HUDEP-2 (cell line): ENCODE results near the gene CADM2.
"Not testable (repeated sequence)": the region's sequence is repeated elsewhere in the genome, so short reads cannot be mapped to it uniquely, and the experiment has no call there.

ENCODE experiments used
- DNase-seq, 76 experiments: peaks; one replicate each; lab custom pipeline; 2025; ENCODE audit not compliant: unreplicated experiment in 76 of 76; lab: John Stamatoyannopoulos, UW

The CADM2 gene

DNA sequence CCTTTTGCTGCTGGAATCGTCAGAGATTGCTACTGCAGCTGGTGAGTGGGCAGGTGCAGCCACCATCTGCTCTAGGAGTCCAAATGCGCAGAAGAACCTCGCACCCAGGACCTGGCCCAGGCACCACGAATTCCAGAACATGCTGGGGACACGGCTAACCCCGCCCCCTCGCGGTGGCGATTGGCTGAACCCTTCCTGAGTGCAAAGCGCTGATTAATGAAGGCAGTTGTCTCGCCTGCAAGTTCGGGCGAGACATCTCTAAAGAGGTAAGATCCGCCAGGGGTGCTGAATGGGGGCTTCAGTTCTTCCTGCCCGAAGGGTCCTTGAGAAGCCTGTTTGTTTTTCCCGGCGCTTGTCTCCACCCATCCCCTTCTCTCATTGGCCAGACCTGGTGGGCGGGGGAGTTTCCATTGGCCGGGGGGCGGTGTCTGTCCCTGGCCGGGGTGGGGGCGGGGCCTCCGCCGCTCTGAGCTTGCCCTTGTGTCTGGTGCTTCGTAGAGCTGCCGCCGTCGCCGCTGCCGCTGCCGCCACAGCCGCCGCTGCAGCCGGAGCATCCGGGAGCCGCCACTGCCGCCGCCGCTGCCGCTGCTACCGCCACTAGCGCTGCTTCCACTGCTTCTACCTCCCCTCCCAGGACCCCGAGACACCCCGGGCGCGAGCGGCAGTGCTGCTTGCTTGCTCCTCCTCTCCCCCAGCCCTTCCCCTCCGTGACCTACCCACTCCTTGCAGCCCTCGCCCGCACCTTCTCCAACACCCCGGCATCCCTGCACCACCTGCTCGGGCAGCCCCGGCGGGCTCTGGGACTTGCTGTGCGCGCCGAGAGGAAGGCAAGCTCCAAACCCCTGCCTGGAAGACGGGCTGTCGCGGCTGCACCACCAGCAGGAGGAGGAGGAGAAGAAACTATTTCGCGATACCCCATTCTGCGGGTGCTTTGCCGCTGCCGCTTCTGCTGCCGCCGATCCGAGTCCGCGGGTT, at the start of gene CADM2:
TSS of gene CADM2 (plus strand) at position 495 of the 975 bp plus-strand sequence.
- peak in 11 of 76 experiments; percentile 0 to 47 (median 4) for DNase-seq

DNA sequence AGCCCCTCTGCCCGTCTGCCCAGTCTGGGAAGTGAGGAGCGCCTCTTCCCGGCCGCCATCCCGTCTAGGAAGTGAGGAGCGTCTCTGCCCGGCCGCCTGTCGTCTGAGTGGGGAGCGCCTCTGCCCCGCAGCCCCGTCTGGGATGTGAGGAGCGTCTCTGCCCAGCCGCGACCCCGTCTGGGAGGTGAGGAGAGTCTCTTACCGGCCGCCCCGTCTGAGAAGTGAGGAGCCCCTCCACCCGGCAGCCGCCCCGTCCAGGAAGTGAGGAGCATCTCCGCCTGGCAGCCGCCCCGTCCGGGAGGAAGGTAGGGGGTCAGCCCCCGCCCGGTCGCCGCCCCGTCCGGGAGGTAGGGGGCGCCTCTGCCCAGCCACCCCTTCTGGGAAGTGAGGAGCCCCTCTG, 40.2 kb upstream of the CADM2 start:
- DNase-seq = not testable (repeated sequence)

DNA sequence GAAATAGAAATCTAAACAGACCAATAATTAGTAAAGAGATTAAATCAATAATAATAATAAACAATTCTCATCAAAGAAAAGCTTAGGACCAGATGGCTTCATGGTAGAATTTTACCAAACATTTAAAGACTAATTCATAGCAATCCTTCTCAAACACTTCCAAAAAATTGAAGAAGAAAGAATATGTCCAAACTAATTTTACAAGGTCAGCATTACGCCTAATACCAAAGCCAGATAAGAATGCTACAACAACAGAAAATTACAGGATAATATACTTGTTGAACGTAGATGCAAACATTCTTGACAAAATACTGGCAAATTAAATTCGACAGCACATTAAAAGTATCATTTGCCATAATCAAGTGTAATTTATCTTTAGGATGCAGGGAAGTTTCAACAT, 36.1 kb upstream of the CADM2 start:
- DNase-seq = no peak

DNA sequence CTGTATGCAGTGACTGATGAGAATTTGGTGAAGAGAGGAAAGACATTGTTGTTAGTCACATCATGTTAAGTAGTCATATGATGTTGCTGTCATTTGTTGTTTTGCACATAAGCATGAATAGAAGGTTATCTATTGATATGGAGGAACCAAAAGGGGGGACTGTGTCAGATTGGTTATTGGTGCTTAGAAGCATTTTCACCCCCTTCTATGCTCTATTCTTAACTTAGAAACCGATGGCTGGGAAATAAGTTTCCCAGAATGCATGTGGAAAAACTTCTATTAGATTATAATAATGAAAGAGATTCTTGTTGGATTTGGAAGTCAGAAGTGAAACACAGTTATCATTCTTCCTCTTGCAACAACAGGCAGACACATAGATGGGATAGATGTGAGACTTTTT, 33.2 kb upstream of the CADM2 start:
- DNase-seq = no peak

DNA sequence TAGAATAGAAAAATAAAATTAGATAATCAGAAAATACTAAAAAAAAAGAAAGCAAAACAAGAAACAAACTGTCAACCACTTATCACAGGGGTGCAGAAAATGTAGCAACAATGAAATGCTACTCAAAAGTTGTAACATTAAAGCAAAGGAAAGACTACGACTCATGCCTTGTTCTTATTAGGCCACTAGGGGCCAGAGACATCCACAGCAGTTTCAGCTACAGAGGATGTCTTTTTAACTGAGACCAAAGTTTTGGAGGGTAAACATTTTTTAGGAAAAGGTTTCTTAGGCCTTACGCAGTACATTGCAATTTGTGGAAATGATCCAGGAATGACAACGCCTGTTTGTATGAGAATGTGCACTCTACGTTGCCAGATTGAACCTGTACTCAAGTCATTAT, 15.4 kb upstream of the CADM2 start:
- DNase-seq = no peak

DNA sequence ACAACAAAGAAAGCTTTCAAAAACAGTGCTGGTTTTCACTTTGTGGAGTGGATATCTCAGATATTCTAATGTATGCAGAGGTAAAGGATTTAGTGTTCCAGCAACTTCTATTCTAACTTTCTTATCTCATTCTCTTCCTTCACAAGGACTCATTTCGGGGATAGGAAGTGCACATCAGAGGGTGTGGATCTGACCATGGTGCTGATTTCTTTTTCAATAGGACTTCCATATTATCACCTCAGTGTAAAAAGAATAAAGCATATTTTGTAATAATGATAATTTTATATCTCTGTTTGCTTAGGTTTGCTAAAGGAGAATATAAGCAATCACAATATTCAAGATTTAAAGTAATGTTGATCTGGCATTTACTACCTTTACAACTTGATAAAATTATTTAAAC, 12.5 kb upstream of the CADM2 start:
- peak in 1 of 76 experiments; percentile 0 for DNase-seq

DNA sequence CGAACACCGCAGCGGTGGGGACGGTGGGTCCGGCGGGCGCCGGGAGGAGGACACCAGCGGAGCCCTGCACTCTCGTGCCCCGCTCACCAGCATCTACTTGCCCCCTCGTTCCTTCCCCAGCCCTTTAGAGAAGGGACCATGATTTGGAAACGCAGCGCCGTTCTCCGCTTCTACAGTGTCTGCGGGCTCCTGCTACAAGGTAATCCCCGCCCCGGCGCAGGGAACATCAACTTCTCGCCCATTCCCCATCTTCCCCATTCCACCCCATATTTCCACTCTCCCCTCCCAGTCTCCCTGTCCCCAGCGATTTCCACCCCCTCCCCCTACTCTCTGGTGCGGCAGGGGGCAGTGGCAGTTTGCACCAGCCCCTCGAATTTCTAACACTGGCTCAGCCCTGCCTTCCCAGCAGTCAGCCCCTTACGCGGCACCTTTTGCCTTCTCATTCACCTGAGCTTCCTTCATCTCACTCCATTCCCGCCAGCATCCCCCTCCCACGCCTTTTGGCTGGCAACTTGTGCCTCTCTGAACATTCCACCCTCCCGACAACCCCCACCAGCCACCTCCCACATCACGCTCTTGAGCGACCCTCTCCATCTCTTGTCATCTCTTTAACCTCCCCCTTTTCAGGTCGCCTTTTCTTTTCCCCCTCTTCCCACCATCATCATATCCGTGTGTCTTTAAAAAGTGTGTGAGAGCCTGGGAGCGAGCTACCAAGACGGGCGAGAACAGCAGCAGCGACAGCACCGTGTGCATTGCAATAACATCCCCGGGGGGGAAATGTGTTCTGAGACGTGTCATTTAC, 882 bp downstream of the CADM2 start:
- no peak for DNase-seq

DNA sequence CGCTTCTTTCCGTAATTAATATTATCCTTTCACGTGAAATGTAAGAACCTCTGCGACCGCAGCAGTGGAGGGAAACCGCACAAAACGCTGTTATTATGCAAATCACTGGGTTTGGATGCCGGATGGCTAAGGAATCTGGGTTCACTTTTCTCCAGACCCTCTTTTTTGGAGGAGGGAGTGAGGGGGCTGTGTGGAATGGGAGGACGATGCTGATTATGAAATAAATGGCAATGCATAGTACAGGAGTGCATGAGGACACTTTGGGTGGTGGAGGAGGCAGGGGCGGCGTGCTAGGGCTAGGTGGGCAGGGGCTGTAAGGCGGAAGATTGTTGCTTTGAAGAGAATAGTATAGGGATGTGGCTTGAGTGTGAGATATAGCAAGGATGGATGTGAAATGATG, 1.8 kb downstream of the CADM2 start:
- DNase-seq = no peak

DNA sequence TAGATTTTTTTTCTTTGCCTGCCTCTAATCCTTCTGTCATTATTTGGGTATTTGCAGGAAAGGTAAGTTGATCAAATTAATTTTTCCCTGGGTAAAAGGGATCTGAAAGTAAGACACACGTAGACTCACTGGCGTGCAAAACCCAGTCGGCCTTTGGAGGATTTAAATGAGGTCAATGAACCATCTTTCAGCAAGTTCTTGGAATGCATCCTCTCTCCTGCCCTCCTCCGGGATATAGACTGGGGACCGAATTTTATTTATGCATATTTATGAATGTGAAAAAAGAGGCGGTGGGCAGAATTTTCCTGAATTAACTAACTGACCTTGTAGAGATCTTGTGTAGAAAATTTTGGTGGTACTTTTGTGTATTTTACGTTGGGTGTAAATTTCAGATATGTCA, 2.2 kb downstream of the CADM2 start:
- no peak for DNase-seq

DNA sequence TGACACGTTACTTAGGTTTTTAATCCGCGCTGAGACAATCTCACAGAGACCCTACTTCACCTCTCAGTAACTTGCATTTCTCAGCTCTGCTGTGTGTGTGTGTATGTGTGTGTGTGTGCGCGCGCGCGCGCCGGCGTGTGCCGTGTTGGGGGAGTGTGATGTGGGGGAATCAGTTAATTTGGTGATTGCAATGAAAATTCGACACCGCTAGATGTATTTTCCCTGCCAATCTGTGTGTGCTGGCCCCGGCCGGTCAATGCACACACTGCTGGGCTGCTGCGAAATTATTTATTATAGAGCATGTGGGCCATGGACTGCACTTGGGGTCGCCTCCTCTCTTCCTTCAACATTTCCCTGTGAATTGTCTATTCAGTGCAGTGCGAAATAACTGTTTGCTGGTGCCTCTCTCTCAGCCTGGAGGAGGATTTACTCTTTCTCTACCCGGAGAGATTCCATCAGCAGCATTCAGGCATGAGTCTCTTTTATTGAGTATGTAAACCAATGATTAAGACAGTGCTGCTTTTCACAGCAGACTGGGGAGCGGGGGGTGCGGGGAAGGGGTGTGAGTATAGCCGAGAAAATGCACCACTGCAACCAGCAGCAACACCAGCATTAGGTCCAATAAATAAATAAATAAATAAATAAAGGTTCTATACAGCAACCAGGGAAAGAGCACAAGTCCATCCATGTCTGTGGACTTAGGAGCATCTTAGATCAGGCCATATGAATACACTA, 2.9 kb downstream of the CADM2 start:
- DNase-seq = no peak

DNA sequence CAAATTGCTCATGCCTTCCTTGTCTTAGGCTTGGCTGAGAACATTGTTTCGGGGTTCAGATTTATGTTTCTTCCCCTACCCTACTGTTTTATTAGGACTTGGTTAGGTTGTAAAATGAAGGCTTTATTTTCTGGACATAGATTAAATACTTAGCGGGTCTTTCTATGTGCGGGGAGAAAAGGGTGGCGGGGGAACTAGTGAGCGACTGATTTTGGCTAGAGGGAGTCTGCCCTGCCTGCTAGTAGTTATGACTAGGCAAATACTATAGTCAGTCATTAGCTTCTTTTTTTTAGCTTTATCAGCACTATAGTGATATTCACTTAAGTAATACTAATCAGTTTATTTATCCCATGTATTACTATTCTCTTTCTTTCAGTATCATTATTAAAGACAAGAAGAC, 3.6 kb downstream of the CADM2 start:
- no peak for DNase-seq

DNA sequence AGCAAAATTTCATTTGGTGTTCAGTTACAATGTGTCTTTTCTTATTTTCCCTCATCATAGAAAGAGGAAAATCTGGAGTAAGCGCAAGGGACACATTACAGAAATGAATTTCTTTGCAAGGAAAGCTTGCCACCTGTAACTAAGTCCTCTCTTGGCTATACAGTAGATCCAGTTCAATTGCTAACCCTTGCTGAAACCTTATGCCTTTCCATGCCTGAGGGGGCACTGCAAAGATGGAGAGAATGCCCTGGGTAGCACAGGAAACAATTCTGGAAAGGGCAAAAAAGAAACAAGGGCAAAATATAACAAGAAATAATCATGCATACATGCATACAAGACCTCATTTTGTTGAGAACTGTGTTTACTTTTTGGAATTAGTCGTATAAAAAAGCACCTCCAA, 4.3 kb downstream of the CADM2 start:
- no peak for DNase-seq

DNA sequence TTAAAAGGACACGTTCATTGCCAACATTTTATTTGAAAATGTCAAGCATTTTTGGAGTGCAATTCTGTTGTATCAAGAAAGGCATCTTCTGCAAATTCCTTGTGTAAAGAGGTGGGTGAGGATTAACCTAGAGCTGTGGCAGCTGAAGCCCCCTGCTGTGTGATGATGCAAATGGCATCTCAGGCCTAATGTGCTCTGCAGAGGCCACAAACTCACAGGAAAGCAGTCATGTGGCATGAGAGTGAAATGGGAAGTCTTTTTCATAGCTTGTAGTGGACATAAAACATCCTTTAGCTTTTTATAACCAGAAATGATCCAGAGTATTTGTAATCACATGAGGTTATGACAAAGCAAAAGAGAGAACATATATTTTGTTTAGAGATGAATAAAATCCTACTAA, 6.4 kb downstream of the CADM2 start:
- no peak for DNase-seq

DNA sequence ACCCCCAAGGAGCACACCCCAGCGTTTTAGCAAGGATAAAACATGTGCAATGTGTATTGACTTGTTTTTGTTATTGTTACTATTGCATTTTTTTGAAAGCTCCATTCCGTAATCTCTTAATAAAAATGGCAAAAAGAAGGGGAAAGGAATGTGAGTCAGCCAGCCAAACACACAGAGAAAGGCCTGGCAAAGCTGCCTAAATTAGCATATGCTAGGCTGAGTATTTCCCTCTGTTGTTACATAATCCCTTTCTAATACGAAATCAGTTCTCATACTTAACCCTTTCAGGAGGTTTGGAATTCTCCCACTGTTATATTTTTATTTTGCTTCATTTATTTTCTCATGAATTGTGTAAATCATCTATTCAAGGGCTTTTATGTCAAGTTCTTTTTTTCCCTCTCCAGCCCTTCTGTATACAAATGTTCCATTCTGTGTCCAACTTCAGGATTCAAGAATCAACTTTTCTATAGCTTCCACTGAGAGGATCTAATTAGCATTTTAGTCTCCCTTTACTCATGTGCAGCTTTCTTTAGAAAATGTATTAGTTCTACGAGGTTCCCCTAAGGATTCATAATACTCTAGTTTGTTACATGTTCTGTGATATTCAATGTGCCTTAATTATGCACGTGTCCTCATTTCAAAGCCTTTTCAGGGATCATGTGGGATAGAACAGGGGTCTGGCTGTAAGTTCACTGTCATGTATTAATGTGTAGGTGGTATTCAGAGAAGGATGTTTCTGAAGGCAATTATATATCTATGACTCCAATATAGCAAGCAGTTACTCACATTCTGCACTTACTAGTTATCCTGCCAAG, 9.2 kb downstream of the CADM2 start:
- no peak for DNase-seq

DNA sequence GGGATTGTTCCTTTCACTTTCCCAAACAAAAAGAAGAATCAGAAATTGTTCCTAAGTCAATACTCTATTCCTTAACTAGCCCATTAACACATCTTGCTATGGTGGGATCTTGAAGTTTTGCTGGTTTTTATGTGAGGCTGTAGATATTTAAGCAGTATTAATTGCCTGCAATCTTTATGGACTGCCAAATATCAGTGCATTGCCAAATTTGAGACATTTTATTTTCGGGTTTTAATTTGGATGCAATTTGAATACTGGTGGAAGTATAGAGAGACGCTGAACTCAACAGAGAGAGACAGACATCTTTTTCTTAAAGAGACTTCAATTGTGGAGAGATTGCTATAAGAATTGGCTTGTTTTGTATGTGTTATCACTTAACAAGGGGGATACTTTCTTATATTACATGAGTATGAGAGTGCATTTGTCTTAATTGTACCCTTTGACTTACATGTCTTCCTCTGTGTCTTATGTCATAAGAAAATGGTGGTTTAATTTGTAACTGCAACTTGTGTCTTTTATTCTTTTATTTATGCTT, 10.0 kb downstream of the CADM2 start:
- no peak for DNase-seq

DNA sequence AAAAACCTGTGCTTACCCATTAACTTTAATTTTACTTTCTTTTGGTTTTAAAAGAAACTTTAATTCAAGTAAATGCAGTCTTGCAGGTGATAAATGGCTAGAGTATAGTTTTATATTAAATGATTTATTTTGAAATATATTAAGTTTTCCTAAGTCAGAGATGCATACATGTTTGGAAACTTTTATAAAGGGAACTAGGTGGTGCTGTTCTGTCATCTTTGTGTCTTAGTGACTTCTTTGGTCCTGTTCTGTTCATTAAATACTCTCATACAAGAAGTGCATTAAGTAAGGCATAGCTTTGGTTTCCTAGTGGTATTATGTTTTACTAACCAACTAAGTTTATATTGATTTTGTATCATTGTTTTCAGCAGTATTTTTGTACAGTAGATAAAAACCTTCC, 15.6 kb downstream of the CADM2 start:
- no peak for DNase-seq

DNA sequence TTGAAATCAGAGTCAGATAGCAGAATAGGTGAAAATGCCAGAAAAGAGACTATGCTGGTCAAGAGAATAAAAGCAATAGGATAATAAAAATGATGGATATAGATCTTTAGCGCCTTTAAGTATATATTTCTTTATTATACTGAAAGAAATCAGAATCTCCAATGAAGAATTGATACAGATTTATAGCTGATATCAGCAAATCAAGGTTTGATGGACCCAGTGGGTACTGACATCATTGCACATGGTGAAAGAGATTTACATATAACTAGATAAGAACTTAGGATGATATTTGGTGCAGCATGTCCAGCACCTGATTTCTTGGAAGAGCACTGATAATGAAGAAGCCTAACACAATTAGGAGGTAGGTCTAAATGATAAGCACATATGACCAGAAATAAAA, 18.2 kb downstream of the CADM2 start:
- no peak for DNase-seq

DNA sequence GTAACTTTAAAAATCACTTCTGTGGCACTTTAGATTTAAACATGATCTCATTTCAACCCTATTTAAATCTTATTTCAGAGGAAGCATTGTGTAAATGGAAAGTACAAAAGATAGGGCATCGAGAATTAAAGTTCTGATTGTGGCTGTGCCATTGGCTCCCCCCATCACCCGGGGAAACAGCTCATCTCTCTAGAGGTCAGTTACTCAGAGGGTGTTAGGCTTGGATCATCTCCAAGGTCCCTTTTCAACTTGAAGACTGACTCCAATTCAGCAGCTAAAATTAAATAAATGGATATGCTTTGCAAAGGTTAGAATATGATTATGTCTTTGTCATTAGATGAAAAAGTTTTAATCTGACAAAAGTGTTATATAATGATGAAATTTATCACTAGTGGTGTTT, 20.1 kb downstream of the CADM2 start:
- no peak for DNase-seq

DNA sequence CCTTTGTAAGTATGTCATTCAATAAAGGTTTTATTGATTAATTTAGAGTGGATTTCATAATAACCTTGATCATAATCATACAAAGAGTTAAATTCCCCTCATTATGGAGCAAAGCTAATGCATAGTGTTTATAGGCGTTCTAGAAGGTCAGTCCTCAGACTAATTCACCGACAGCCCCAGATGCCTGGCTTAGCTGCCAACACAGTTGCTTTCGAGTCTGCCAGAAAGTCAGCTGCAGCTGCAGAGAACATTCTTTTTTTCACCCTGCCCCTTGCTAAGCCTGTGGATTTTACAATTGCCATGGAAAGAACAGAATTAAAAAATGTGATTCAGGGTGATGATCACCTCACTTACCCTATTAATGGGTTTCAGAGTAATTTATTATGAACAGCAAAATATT, 21.2 kb downstream of the CADM2 start:
- no peak for DNase-seq

DNA sequence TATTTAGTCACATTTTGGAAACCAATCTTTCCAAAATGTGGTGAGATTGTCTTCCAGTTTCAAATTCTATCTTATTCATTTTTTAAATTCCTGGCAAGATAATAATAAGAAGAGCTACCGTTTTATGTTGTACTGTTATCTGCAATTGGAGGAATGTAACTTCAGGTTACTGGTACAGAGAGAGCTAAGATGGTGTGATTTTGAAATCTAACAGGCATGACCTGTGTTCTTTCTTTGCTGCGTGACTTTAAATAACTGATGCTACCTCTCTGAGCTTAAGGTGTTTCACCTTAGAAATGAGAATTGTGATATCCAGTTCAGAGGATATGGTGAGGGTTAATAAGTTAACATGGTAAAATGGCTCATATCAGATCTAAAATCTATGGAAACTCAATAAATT, 21.7 kb downstream of the CADM2 start:
- DNase-seq = no peak
